ENCODE measurements around the gene BAIAP3. TPM values are rescaled to one million over a fixed set of nuclear protein-coding genes. Genes with fewer than 3 reads are reported as not detected.

BAIAP3 gene
- total RNA-seq, 1 donor from 2014 or later: 5.8 TPM

DNA sequence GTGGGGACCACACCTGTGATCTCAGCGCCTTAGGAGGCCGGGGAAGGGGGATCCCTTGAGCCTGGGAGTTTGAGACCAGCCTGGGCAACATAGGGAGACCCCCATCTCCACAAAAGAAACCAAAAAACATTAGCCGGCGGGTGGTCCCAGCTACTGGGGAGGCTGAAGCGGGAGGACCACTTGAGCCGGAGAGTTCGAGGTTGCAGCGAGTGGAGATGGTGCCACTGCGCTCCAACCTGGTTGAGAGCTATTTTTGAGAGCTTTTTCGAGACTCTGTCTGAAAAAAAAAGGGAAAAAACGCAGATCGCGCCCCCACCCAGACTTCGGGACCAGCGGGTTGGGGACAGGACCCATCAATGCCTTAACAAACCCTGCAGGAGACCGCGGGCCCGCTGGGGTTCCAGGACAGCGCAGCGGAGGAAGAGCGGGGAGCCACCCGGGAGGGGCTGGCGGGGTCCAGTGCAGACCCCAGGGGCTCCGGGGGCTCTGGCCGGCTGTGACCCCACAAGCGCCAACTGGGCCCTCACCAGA, 762 bp upstream of the BAIAP3 start:
- DNase-seq: no peak

GRCh38 chr16:1333854-1334700, 632 bp downstream of the BAIAP3 start:
- DNase-seq: no peak

DNA sequence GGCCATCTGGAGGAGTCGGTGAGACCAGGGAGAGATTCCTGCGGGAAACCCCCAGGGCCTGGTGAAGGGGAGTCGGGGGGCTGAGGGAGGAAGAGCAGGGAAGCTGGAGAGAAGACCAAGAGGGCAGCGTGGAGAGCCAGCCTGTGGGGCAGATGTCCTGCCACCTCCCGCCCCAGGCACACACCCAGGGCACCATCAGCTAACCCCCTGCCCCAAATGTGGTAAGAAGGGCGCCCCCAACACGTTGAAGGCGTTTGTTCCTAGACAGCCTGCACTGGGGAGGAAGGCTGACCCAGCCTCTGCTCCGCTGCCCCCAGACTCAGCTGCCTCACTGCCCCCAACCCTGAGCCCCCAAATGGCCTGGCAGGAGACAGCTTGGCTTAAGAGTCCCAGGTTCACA, 1.3 kb downstream of the BAIAP3 start:
- no peak for DNase-seq

- no peak for DNase-seq
Observed at GRCh38 chr16:1335211-1335971, 1.9 kb downstream of the BAIAP3 start.

GRCh38 chr16:1335996-1336395, 2.6 kb downstream of the BAIAP3 start:
- DNase-seq: no peak

DNA sequence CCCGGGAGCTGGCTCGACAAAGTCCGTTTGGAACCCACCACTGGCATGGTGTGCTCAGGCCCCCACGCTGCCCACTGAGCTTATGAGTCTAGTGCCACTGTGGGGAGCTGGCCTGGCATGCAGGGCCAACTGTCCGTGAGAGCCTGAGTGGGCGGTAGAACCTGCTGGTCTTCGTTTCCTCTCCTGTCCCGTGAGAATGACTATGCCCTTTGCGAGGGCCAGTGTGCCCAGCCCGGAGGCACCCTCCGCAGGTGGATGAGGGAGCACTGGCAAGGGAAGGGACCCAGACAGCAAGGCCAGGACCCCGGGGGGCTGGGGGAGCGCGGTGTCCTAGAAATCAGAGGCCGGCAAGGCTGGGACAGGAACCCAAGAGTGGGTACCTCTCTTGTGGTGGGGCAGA, 3.2 kb downstream of the BAIAP3 start:
- no peak for DNase-seq

DNA sequence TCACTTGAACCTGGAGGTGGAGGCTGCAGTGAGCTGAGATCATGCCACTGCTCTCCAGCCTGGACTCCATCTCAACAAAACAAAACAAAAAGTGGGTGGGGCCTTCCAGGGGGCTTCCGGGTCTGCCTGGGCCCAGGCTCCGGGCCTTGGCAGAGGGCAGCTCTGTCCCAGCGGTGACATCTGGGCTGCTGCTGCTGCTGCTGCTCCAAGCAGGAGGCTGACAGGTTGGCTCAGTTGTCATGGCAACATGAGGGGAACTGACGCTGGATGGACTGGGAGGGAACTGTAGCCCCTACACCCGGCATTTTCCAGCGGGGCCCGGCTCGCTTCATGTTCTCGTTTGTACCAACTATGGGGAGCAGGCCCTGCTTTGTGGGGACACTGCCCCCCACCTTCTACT, 4.0 kb downstream of the BAIAP3 start:
- no peak for DNase-seq

DNA sequence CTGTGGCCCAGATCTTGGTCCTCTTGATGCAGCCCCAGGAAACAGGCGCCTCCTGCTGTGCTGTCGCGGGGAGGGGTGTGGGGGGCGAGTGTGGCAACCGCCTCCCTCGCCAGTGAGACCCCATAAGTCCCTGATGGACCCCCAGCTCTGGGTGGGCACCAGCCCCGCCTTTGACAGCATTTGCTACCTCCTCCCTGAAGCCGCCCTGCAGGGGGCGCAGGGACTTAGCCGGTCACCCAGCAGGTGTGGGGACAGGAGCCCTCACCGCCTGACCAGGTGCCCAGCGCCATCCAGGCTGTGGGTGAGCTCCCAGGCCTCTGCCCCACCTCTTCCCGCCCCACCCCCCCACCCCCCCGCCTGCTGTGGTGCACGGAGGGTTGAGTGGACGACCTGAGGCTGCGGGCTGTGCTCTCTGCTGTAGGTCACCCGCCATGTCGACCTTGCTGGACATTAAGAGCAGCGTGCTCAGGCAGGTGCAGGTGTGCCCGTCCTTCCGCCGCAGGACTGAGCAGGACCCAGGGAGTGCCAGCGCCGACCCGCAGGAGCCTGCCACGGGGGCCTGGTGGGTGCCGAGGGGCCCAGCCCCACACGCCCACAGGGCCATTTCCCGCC, 4.8 kb downstream of the BAIAP3 start:
- DNase-seq: no peak

DNA sequence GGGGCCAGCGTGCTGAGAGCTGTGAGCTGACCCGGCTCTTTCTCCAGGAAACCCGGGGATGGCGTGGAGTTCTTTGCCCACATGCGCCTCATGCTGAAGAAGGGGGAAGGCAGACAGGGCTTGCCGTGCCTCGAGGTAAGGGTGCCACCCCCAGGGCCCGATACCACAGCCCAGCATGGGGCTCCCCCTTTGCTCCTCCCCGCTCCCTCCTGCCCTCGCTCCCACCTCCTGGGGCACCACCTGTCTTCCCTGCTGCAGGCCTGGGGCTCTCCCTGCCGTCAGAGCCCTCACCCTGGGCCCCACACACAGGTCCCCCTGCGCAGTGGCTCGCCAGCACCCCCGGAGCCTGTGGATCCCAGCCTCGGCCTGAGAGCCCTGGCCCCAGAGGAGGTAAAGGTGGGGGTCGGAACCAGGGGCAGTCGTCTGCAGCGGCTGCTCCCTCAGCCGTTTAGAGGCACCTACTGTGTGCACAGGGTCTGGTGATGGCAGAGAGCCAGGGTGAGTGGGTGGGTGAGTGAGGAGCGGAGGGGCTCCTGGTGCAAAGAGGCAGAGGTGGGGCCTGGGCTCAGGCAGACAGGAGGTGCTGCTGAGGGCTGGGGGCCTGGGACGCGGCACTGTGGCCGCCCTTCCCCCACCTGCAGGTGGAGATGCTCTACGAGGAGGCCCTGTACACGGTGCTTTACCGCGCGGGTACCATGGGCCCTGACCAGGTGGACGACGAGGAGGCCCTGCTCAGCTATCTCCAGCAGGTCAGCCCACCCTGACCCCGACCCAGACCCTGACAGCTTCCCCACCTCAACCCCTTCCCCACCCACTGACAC, 5.6 kb downstream of the BAIAP3 start:
- no peak for DNase-seq

DNA sequence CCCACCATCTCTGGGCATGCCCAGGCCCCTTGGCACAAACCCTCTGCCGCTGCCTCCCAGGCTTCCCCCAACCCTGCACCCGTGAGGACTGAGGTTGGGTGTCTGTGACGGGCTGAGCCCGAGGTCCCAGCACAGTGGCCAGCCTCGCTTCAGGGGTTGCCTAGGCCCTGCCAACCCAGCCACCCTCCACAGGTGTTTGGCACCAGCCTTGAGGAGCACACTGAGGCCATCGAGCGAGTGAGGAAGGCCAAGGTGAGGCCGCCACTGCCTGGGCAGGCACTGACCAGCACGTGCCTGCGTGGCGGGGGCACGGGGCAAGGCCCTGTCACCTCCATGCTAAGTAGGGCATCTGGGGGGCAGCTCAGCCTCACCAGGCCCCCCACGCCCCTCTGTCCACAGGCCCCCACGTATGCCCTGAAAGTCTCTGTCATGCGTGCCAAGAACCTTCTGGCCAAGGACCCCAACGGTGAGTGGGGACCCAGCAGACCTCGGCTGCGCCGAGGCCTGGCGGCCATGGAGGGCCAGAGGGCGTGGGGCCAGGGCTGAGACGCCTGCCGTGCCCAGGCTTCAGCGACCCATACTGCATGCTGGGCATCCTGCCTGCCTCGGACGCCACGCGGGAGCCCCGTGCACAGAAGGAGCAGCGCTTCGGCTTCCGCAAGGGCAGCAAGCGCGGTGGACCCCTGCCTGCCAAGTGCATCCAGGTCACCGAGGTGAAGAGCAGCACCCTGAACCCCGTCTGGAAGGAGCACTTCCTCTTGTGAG, 7.5 kb downstream of the BAIAP3 start:
- no peak for DNase-seq

- no peak for DNase-seq
Observed at GRCh38 chr16:1341495-1342420, 8.3 kb downstream of the BAIAP3 start.

DNA sequence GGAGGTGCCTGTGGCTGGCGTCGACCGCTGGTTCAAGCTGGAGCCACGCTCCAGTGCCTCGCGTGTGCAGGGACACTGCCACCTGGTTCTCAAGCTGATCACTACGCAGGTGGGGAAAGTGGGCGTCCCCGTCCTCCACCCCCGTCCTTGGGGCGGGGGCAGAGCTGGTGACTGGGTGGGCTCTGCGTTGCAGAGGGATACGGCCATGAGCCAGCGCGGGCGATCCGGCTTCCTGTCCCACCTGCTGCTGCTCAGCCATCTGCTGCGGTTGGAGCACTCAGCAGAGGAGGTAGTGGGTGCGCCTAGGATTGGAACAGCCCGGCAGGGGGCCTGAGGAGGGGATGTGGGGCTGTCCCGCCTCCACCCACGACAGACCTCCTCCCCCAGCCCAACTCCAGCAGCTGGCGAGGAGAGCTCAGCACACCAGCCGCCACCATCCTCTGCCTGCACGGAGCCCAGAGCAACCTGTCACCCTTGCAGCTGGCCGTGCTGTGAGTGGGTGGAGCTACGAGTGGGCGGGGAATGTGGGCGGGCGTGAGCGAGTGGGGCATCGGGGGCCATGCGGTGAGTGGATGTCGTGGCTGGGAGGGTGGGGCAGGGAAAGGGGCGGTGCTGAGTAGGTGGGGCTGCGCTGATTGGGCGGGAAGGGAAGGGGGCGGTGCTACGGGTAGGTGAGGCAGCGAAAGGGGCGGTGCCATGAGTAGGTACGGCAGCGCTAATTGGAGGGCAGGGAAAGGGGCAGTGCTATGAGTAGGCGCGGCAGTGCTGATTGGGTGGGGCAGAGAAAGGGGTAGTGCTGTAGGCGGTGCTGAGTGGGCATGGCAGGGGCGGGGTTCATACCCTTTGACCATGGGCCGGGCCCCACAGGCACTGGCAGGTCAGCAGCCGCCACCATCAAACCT, 9.3 kb downstream of the BAIAP3 start:
- peak; percentile 85 for DNase-seq

- no peak for DNase-seq
Observed at GRCh38 chr16:1343428-1344242, 10.2 kb downstream of the BAIAP3 start.

- no peak for DNase-seq
Observed at GRCh38 chr16:1344499-1344898, 11.1 kb downstream of the BAIAP3 start.

- DNase-seq: no peak
Observed at GRCh38 chr16:1345087-1345486, 11.6 kb downstream of the BAIAP3 start.

DNA sequence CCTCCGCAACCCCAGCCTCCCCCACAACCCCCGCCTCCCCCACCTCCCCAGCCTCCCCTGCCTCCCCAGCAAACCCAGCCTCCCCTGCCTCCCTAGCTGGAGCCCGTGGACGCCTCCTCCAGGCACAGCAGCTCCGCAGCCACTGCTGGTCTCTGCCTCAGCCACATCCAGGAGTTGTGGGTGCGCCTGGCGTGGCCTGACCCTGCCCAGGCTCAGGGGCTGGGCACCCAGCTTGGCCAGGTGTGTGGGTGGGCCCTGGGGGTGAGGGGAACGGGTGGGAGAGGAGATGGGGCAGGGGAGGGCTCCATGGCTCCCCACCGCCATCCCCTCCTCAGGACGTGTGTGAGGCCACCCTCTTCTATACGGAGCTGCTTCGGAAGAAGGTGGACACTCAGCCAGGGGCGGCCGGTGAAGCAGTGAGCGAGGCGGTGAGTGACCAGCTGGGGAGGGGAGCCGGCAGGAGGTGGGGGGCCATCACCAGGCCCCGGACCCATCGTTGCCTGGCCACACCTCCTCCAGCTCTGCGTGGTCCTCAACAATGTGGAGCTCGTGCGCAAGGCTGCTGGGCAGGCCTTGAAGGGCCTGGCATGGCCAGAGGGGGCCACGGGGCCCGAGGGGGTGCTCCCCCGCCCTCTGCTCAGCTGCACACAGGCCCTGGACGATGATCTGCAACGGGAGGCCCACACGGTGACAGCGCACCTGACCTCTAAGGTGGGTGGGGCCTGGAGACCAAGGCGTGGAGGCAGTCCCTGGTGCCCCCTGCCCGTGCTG, 12.4 kb downstream of the BAIAP3 start:
- no peak for DNase-seq
